ENCODE data around the gene USP48. TPM values are rescaled to one million over a fixed set of nuclear protein-coding genes. Genes with fewer than 3 reads are reported as not detected.
"Not testable (repeated sequence)": the region's sequence is repeated elsewhere in the genome, so short reads cannot be mapped to it uniquely, and the experiment has no call there.

The USP48 gene
- total RNA-seq, 4 donors from 2014 or later: 39.2 to 83.1 (median 51.5) TPM

DNA sequence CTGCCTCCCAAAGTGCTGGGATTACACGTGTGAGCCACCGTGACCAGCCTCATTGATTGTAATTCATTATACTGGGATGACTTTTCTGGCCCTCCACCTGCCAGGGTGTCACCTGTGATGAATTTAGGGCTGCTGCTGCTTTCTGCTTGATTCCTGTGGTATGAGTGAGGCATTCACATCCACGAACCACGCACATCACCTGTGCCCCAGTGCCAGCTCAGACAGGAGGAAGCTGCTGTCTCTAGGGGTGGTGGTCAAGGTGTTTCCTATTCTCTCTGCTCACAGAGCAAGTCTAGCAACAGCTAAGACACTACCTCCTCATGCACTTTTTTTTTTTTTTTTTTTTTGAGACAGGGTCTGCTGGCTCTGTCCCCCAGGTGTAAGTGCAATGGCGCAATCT lies 16.8 kb upstream of the USP48 start:
- H3K36me3 ChIP-seq: no peaks in the 10 kb centered on the region
- H3K27me3 ChIP-seq: no peaks in the 10 kb centered on the region
- no peaks in the 10 kb centered on the region for H3K9me3 ChIP-seq
- TF ChIP-seq EP300 (IDR thresholded peaks at IDR 0.05): no peak
- TF ChIP-seq POLR2AphosphoS5 (IDR thresholded peaks at IDR 0.05): no peak
- WGBS, 2 donors (ENCODE audit: low coverage in 1 of 2): 71% methylated on average over 1 of the region's 5 CpGs; no CpG with 5 or more reads in 1 of the 2 donors
- H3K4me1 ChIP-seq: no peaks in the 10 kb centered on the region
- H3K27ac ChIP-seq: no peak overlapping the region
- no peak for ATAC-seq
- H3K4me3 ChIP-seq: no peak overlapping the region

DNA sequence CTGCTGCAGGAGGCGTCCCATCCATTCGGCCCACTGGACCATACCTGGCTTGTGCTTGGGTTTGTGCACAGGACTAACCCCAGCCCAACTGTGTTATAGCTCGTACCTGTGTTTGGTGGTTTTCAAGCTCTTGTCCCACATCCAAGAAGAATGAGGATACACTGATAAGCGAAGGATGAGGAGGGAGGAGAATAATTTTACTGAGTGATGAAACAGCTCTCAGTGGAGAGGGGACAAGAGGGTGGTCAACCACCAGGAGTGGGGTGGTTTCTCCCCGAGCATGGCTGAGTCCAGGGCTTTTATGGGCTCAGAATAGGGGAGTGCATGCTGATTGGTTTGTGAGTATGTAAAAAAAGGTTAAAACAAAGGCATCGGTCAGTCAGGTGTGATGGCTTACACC lies 12.1 kb upstream of the USP48 start:
- Histone ChIP-seq H3K27me3 (no peaks in the 10 kb centered on the region), H3K9me3 (no peaks in the 10 kb centered on the region), H3K4me1 (no peaks in the 10 kb centered on the region), H3K27ac (no peak overlapping the region), H3K36me3 (no peaks in the 10 kb centered on the region), H3K4me3 (no peak overlapping the region)
- WGBS, 2 donors (ENCODE audit: low coverage in 1 of 2): 70 to 90% methylated on average over 2 to 3 of the region's 6 CpGs
- no peak for ATAC-seq
- TF ChIP-seq, protein P1, sequence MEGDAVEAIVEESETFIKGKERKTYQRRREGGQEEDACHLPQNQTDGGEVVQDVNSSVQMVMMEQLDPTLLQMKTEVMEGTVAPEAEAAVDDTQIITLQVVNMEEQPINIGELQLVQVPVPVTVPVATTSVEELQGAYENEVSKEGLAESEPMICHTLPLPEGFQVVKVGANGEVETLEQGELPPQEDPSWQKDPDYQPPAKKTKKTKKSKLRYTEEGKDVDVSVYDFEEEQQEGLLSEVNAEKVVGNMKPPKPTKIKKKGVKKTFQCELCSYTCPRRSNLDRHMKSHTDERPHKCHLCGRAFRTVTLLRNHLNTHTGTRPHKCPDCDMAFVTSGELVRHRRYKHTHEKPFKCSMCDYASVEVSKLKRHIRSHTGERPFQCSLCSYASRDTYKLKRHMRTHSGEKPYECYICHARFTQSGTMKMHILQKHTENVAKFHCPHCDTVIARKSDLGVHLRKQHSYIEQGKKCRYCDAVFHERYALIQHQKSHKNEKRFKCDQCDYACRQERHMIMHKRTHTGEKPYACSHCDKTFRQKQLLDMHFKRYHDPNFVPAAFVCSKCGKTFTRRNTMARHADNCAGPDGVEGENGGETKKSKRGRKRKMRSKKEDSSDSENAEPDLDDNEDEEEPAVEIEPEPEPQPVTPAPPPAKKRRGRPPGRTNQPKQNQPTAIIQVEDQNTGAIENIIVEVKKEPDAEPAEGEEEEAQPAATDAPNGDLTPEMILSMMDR (IDR thresholded peaks at IDR 0.05): no peak
- TF ChIP-seq POLR2AphosphoS5 (IDR thresholded peaks at IDR 0.05): no peak
- TF ChIP-seq POLR2A (IDR thresholded peaks at IDR 0.05): no peak
- no peak for TF ChIP-seq EP300 (IDR thresholded peaks at IDR 0.05)

DNA sequence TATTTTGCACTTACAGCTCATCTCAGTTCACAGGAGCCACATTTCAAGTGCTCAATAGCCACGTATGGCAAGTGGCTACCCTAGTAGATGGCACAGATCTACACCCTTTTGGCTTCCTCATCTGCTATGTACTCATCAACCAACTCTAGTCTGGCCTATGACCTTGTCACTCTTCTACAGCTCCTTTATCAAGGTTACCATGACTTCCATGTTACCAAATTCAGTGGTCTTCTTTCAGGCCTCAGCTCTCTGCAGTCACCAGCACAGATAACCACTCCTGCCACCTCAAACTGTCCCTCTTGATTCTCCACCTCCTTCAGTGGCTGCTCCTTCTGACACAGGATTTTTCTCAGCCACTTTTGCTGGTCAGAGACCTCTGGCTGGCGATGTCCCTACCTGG lies 11.7 kb upstream of the USP48 start:
- no peak for TF ChIP-seq POLR2AphosphoS5 (IDR thresholded peaks at IDR 0.05)
- TF ChIP-seq EP300 (IDR thresholded peaks at IDR 0.05): no peak
- TF ChIP-seq, protein P1 (IDR thresholded peaks at IDR 0.05): no peak
- no peak for TF ChIP-seq POLR2A (IDR thresholded peaks at IDR 0.05)
- WGBS, 2 donors (ENCODE audit: low coverage in 1 of 2): 63 to 73% methylated on average over 1 of the region's 2 CpGs
- Histone ChIP-seq H3K27ac (no peak overlapping the region), H3K36me3 (no peaks in the 10 kb centered on the region), H3K27me3 (no peaks in the 10 kb centered on the region), H3K4me1 (no peaks in the 10 kb centered on the region), H3K4me3 (no peak overlapping the region), H3K9me3 (no peaks in the 10 kb centered on the region)
- no peak for ATAC-seq

DNA sequence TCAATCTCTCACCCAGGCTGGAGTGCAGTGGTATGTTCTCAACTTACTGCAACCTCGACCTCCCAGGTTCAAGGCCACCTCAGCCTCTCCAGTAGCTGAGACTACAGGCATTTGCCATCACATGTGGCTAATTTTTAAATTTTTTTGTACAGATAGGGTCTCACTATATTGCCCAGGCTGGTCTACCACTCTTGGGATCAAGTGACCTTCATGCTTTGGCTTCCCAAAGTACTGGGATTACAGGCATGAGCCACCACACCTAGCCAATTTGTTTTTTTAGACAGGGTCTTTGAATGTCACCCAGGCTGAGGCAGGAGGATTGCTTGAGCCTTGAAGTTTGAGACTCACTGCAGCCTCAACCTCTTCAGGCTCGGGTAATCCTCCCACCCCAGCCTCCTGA lies 10.2 kb upstream of the USP48 start:
- WGBS, 2 donors (ENCODE audit: low coverage in 1 of 2): 82 to 83% methylated on average over 1 to 2 of the region's 2 CpGs
- Histone ChIP-seq H3K9me3 (no peaks in the 10 kb centered on the region), H3K4me1 (no peaks in the 10 kb centered on the region), H3K36me3 (no peaks in the 10 kb centered on the region), H3K27me3 (no peaks in the 10 kb centered on the region), H3K4me3 (no peak overlapping the region), H3K27ac (no peak overlapping the region)
- ATAC-seq: no peak
- TF ChIP-seq, protein P1 (IDR thresholded peaks at IDR 0.05): no peak
- no peak for TF ChIP-seq EP300 (IDR thresholded peaks at IDR 0.05)
- TF ChIP-seq POLR2AphosphoS5 (IDR thresholded peaks at IDR 0.05): no peak
- TF ChIP-seq POLR2A (IDR thresholded peaks at IDR 0.05): no peak

DNA sequence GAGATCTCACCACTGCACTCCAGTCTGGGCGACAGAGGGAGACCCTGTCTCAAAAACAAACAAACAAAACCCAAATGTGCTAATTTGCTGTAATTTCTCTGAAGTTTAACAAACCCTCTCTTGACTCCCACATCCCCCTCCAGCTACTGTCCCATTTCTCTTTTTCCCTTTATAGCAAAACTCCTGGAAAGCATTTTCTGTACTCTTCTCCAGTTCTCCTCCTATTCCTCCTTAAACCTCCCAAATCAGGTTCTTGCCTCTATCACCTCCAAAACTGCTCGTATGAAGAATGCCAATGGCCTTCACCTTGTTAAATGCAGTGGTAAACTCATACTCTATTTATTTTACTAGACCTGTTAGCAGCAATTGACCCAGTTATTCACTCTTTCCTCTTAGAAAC lies 3.7 kb upstream of the USP48 start:
- Histone ChIP-seq H3K36me3 (no peaks in the 10 kb centered on the region), H3K27me3 (no peaks in the 10 kb centered on the region), H3K4me3 (no peak overlapping the region), H3K4me1 (peaks cover 0 to 16% (median 0%) of the 10 kb centered on the region in 3 donors), H3K27ac (no peak overlapping the region), H3K9me3 (no peaks in the 10 kb centered on the region)
- no peak for ATAC-seq
- 69 to 82% methylated on average over 2 of the region's 2 CpGs for WGBS, 2 donors (ENCODE audit: low coverage in 1 of 2)
- TF ChIP-seq, protein P1 (IDR thresholded peaks at IDR 0.05): no peak
- TF ChIP-seq EP300 (IDR thresholded peaks at IDR 0.05): no peak
- TF ChIP-seq POLR2AphosphoS5 (IDR thresholded peaks at IDR 0.05): no peak
- TF ChIP-seq POLR2A (IDR thresholded peaks at IDR 0.05): no peak

DNA sequence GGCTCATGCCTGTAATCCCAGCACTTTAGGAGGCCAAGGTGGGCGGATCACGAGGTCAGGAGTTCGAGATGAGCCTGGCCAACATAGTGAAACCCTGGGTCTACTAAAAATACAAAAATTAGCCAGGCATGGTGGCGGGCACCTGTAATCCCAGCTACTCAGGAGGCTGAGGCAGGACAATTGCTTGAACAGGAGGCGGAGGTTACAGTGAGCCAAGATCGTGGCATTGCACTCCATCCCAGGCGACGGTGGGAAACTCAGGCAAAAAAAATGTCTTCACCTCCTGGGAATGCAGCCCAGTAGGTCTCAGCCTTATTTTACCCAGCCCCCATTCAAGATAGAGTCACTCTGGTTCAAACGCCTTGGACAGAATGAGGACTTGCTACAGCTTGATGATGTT lies 2.8 kb upstream of the USP48 start:
- H3K36me3 ChIP-seq, H3K27me3 ChIP-seq, H3K9me3 ChIP-seq, H3K27ac ChIP-seq, H3K4me3 ChIP-seq, ATAC-seq: not testable (repeated sequence)
- peaks cover 0 to 25% (median 5%) of the 10 kb centered on the region in 3 donors for H3K4me1 ChIP-seq
- 78 to 80% methylated on average over 6 to 7 of the region's 9 CpGs for WGBS, 2 donors (ENCODE audit: low coverage in 1 of 2)
